HepG2 (cell line): ENCODE measurements around the gene OAS3. TPM values are rescaled to one million over a fixed set of nuclear protein-coding genes. Genes with fewer than 3 reads are reported as not detected.
A peak's percentile ranks its signal among the peaks of the same experiment; 100 is the strongest.

Source experiments
- JUNB ChIP-seq: sonication (generic); formaldehyde crosslinking; IDR thresholded peaks from 2 replicates; pipeline ENCODE4 v1.8.0; 2022; ENCODE audit warnings: missing genetic modification reagents, mild to moderate bottlenecking, borderline replicate concordance
- RAD51 ChIP-seq: fragments of 450-650 bp; IDR thresholded peaks from 2 replicates; pipeline ENCODE4 v1.6.1; 2016; ENCODE audit warnings: borderline replicate concordance
- RFXANK ChIP-seq: IDR thresholded peaks from 2 replicates; pipeline ENCODE4 v1.6.1; 2016
- SIX1 ChIP-seq: sonication (generic); formaldehyde crosslinking; IDR thresholded peaks from 2 replicates; pipeline ENCODE4 v1.4.0; 2020; ENCODE audit warnings: missing genetic modification reagents, borderline replicate concordance
- ZFP36 ChIP-seq: fragments of 150-350 bp; IDR thresholded peaks from 2 replicates; pipeline ENCODE4 v1.6.1; 2018; ENCODE audit warnings: borderline replicate concordance, low read length, low read depth; ENCODE audit not compliant: partially characterized antibody
- ZNF329 ChIP-seq: sonication (generic); formaldehyde crosslinking; IDR thresholded peaks from 2 replicates; pipeline ENCODE4 v1.9.0; 2021; ENCODE audit warnings: low read depth, mild to moderate bottlenecking, missing genetic modification reagents
- polyA plus RNA-seq, 8 experiments: library from polyadenylated mRNA; depleted of rRNA in 3 of 8; stranded (reverse) in 7 of 8; unstranded in 1 of 8; fragments of >200 nt; fragmentation: Illumina TruSeq in 4 of 8; extraction: Trizol in 4 of 8; gene quantifications; 2 replicates each; pipeline versions ENCODE4 v1.2.1 to v1.2.3, GENCODE V29; 2011 to 2016; ENCODE audit warnings: low read depth in 4 of 8, missing spikeins in 1 of 8, mixed read lengths in 1 of 8; ENCODE audit not compliant: insufficient read depth in 1 of 8
- total RNA-seq, 5 experiments: library from RNA; depleted of rRNA; stranded (reverse); fragments of >200 nt; fragmentation: Illumina TruSeq; extraction: Trizol; gene quantifications; 2 replicates each; pipeline ENCODE4 v1.2.3, GENCODE V29; 2016; ENCODE audit warnings: low read depth in 1 of 5
- TF ChIP-seq, protein P1 (sequence below), 2 experiments: sonication (generic) in 1 of 2; formaldehyde crosslinking in 1 of 2; IDR thresholded peaks; 2 replicates each; pipeline versions ENCODE4 v1.5.1 to v1.6.1; 2011 to 2020; ENCODE audit warnings: borderline replicate concordance in 1 of 2, low read depth in 1 of 2, low read length in 1 of 2, mild to moderate bottlenecking in 1 of 2, missing genetic modification reagents in 1 of 2, moderate library complexity in 1 of 2
- TF ChIP-seq, protein P2 (sequence below): sonication (generic); formaldehyde crosslinking; IDR thresholded peaks from 2 replicates; pipeline ENCODE4 v1.8.0; 2022; ENCODE audit warnings: low read depth, missing genetic modification reagents
- TF ChIP-seq, protein P3 (sequence below): sonication (generic); formaldehyde crosslinking; IDR thresholded peaks from 2 replicates; pipeline ENCODE4 v1.9.0; 2021; ENCODE audit warnings: missing genetic modification reagents, borderline replicate concordance

OAS3 gene
- total and polyA plus RNA-seq, 2 of the 13 experiments (the other 11 are each of a cell fraction or from before 2014, with no cell fraction given), result 4.8 to 10.5 TPM

DNA sequence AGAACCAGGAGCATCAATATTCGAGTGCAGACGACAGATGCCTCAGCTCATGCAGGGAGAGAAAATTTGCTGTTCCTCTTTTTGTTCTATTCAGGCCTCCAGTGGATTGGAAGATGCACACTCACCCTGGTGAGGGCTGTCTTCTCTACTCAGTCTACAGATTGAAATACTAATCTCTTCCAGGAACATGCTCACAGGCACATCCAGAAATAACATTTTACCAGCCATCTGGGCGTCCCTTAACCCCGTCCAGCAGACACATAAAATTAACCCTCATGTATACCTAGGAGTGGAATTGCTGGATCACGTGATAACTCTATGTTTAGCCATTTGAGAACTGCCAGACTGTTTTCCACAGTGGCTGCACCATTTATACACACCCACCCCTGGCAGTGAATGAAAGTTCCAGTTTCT is 35.6 kb downstream of the OAS3 start (continued):
- TF ChIP-seq, protein P1, sequence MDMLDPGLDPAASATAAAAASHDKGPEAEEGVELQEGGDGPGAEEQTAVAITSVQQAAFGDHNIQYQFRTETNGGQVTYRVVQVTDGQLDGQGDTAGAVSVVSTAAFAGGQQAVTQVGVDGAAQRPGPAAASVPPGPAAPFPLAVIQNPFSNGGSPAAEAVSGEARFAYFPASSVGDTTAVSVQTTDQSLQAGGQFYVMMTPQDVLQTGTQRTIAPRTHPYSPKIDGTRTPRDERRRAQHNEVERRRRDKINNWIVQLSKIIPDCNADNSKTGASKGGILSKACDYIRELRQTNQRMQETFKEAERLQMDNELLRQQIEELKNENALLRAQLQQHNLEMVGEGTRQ (IDR thresholded peaks at IDR 0.05; ENCODE audit: low read depth, low read length), result 0 out of 2 replicates have a peak, but pooled peaks have one; percentile 6
- TF ChIP-seq, protein P1 (CRISPR knock-in tag; IDR thresholded peaks at IDR 0.05; ENCODE audit: borderline replicate concordance), result no peak
- TF ChIP-seq ZNF329 (CRISPR knock-in tag) (no peak), RFXANK (CRISPR knock-in tag) (no peak), JUNB (CRISPR knock-in tag) (no peak), SIX1 (CRISPR knock-in tag) (no peak), RAD51 (peak; percentile 58; the same call in 1 of the 2 replicates), ZFP36 (no peak)
- TF ChIP-seq, protein P2, sequence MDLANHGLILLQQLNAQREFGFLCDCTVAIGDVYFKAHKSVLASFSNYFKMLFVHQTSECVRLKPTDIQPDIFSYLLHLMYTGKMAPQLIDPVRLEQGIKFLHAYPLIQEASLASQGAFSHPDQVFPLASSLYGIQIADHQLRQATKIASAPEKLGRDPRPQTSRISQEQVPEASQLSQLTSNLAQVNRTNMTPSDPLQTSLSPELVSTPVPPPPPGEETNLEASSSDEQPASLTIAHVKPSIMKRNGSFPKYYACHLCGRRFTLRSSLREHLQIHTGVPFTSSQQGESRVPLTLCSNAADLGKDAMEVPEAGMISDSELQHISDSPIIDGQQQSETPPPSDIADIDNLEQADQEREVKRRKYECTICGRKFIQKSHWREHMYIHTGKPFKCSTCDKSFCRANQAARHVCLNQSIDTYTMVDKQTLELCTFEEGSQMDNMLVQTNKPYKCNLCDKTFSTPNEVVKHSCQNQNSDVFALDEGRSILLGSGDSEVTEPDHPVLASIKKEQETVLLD (CRISPR knock-in tag), result no peak
- TF ChIP-seq, protein P3, sequence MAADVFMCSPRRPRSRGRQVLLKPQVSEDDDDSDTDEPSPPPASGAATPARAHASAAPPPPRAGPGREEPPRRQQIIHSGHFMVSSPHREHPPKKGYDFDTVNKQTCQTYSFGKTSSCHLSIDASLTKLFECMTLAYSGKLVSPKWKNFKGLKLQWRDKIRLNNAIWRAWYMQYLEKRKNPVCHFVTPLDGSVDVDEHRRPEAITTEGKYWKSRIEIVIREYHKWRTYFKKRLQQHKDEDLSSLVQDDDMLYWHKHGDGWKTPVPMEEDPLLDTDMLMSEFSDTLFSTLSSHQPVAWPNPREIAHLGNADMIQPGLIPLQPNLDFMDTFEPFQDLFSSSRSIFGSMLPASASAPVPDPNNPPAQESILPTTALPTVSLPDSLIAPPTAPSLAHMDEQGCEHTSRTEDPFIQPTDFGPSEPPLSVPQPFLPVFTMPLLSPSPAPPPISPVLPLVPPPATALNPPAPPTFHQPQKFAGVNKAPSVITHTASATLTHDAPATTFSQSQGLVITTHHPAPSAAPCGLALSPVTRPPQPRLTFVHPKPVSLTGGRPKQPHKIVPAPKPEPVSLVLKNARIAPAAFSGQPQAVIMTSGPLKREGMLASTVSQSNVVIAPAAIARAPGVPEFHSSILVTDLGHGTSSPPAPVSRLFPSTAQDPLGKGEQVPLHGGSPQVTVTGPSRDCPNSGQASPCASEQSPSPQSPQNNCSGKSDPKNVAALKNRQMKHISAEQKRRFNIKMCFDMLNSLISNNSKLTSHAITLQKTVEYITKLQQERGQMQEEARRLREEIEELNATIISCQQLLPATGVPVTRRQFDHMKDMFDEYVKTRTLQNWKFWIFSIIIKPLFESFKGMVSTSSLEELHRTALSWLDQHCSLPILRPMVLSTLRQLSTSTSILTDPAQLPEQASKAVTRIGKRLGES (CRISPR knock-in tag), result no peak
- TF ChIP-seq, all 625 proteins: peak for 2
